ENCODE results near the gene COL18A1. TPM values are rescaled to one million over a fixed set of nuclear protein-coding genes. Genes with fewer than 3 reads are reported as not detected.

COL18A1 gene
- total and polyA plus RNA-seq, 9 of the 15 experiments (the other 6 are each of a cell fraction or from before 2014, with no cell fraction given), result 0.14 to 16.4 (median 2.0) TPM

GRCh38 chr21:45502600-45502999, 97.6 kb downstream of the COL18A1 start (continued):
- TF ChIP-seq PATZ1 (CRISPR knock-in tag; IDR thresholded peaks at IDR 0.05; ENCODE audit: borderline replicate concordance) (no peak), MEF2D (tag; conservative IDR thresholded peaks at IDR 0.05; ENCODE audit: low read depth) (no peak), HMG20B (CRISPR knock-in tag; IDR thresholded peaks at IDR 0.05) (no peak), BDP1 (IDR thresholded peaks at IDR 0.05; ENCODE audit: insufficient read depth, insufficient read length) (no peak), CREB1 (IDR thresholded peaks at IDR 0.05) (no peak), CREB1 (CRISPR knock-in tag; IDR thresholded peaks at IDR 0.05) (no peak)
- TF ChIP-seq, protein P1, sequence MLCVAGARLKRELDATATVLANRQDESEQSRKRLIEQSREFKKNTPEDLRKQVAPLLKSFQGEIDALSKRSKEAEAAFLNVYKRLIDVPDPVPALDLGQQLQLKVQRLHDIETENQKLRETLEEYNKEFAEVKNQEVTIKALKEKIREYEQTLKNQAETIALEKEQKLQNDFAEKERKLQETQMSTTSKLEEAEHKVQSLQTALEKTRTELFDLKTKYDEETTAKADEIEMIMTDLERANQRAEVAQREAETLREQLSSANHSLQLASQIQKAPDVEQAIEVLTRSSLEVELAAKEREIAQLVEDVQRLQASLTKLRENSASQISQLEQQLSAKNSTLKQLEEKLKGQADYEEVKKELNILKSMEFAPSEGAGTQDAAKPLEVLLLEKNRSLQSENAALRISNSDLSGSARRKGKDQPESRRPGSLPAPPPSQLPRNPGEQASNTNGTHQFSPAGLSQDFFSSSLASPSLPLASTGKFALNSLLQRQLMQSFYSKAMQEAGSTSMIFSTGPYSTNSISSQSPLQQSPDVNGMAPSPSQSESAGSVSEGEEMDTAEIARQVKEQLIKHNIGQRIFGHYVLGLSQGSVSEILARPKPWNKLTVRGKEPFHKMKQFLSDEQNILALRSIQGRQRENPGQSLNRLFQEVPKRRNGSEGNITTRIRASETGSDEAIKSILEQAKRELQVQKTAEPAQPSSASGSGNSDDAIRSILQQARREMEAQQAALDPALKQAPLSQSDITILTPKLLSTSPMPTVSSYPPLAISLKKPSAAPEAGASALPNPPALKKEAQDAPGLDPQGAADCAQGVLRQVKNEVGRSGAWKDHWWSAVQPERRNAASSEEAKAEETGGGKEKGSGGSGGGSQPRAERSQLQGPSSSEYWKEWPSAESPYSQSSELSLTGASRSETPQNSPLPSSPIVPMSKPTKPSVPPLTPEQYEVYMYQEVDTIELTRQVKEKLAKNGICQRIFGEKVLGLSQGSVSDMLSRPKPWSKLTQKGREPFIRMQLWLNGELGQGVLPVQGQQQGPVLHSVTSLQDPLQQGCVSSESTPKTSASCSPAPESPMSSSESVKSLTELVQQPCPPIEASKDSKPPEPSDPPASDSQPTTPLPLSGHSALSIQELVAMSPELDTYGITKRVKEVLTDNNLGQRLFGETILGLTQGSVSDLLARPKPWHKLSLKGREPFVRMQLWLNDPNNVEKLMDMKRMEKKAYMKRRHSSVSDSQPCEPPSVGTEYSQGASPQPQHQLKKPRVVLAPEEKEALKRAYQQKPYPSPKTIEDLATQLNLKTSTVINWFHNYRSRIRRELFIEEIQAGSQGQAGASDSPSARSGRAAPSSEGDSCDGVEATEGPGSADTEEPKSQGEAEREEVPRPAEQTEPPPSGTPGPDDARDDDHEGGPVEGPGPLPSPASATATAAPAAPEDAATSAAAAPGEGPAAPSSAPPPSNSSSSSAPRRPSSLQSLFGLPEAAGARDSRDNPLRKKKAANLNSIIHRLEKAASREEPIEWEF (CRISPR knock-in tag; IDR thresholded peaks at IDR 0.05), result no peak
